Keratinocyte (primary cell): ENCODE data around the gene SFXN4. TPM values are rescaled to one million over a fixed set of nuclear protein-coding genes. Genes with fewer than 3 reads are reported as not detected.

ENCODE experiments used
- DNase-seq: peaks from one replicate; pipeline ENCODE4 v3.0.0-alpha.2; 2011; ENCODE audit warnings: low read depth, missing footprints, low spot score
- FAIRE-seq: peaks from 2 replicates; lab custom pipeline; 2011; peaks lifted over from hg19 to GRCh38; lab: Jason Lieb, UNC
- H2AFZ ChIP-seq: 2 replicates; pipeline ENCODE4 v1.6.0; 2012; ENCODE audit warnings: low read length, control low read depth, inconsistent platforms; ENCODE audit not compliant: control insufficient read depth
- H3K27ac ChIP-seq: 2 replicates; pipeline ENCODE4 v1.5.1; 2011; ENCODE audit warnings: low read length; ENCODE audit not compliant: control insufficient read depth, insufficient read depth
- H3K27me3 ChIP-seq: 3 replicates; pipeline ENCODE4 v1.6.0; 2011; ENCODE audit warnings: low read length; ENCODE audit not compliant: control insufficient read depth, insufficient read depth; ENCODE audit errors: extremely low read depth
- H3K36me3 ChIP-seq, 2 experiments: 2 replicates in 1 of 2; 3 replicates in 1 of 2; pipeline ENCODE4 v1.5.1; 2011; ENCODE audit warnings: low read length in 2 of 2, mild to moderate bottlenecking in 1 of 2; ENCODE audit not compliant: control insufficient read depth in 2 of 2, insufficient read depth in 2 of 2; ENCODE audit errors: extremely low read depth in 1 of 2
- H3K4me1 ChIP-seq: 3 replicates; pipeline ENCODE4 v1.5.1; 2011; ENCODE audit warnings: low read length; ENCODE audit not compliant: control insufficient read depth, insufficient read depth; ENCODE audit errors: extremely low read depth
- H3K4me2 ChIP-seq: 3 replicates; pipeline ENCODE4 v1.6.0; 2011; ENCODE audit warnings: low read depth, low read length; ENCODE audit not compliant: control insufficient read depth, insufficient read depth; ENCODE audit errors: extremely low read depth
- H3K4me3 ChIP-seq, 3 experiments: fragments of 200-600 bp in 1 of 3; sonication (generic) in 1 of 3; 2 replicates in 2 of 3; 3 replicates in 1 of 3; pipeline ENCODE4 v1.5.1; 2011 to 2016; ENCODE audit warnings: low read length in 3 of 3, mild to moderate bottlenecking in 3 of 3, control low read depth in 2 of 3, inconsistent platforms in 1 of 3, low read depth in 1 of 3, mixed read lengths in 1 of 3, mixed run types in 1 of 3, moderate library complexity in 1 of 3; ENCODE audit not compliant: control insufficient read depth in 2 of 3, insufficient read depth in 2 of 3; ENCODE audit errors: extremely low read depth in 1 of 3
- H3K79me2 ChIP-seq: 2 replicates; pipeline ENCODE4 v1.6.0; 2012; ENCODE audit warnings: low read length; ENCODE audit not compliant: control insufficient read depth, insufficient read depth
- H3K9ac ChIP-seq: 3 replicates; pipeline ENCODE4 v1.6.0; 2011; ENCODE audit warnings: low read length; ENCODE audit not compliant: control insufficient read depth, insufficient read depth; ENCODE audit errors: extremely low read depth
- H3K9me1 ChIP-seq: 3 replicates; pipeline ENCODE4 v1.6.0; 2011; ENCODE audit warnings: low read length; ENCODE audit not compliant: control insufficient read depth, insufficient read depth; ENCODE audit errors: extremely low read depth
- H3K9me3 ChIP-seq: 2 replicates; pipeline ENCODE4 v1.5.1; 2012; ENCODE audit warnings: low read depth, low read length; ENCODE audit not compliant: control insufficient read depth
- H4K20me1 ChIP-seq: 3 replicates; pipeline ENCODE4 v1.6.0; 2011; ENCODE audit warnings: low read length; ENCODE audit not compliant: control insufficient read depth, insufficient read depth; ENCODE audit errors: extremely low read depth
- CTCF ChIP-seq, 3 experiments: IDR thresholded peaks in 1 of 3; conservative IDR thresholded peaks in 1 of 3; optimal IDR thresholded peaks in 1 of 3; 2 replicates in 2 of 3; 3 replicates in 1 of 3; pipeline versions ENCODE3 to v1.5.1; 2011; ENCODE audit warnings: low read length in 3 of 3, mild to moderate bottlenecking in 3 of 3, moderate library complexity in 2 of 3, control low read depth in 1 of 3, inconsistent platforms in 1 of 3; ENCODE audit not compliant: insufficient read depth in 2 of 3; ENCODE audit errors: extremely low read depth in 1 of 3
- EZH2 ChIP-seq: IDR thresholded peaks from one replicate; pipeline ENCODE4 v1.6.1; 2012; ENCODE audit warnings: inconsistent platforms, mild to moderate bottlenecking, low read length, moderate library complexity
- dilution Hi-C: fragments of 300-500 bp; cut with MboI; formaldehyde crosslinking; loops from one replicate; pipeline ENCODE4 v1.7.0; 2020; ENCODE audit warnings: low sequenced_read_pairs; ENCODE audit not compliant: extremely low pct_ligation_motif_present
- polyA plus RNA-seq, 5 experiments: library from polyadenylated mRNA; depleted of rRNA in 3 of 5; stranded (reverse) in 3 of 5; stranded (forward) in 1 of 5; unstranded in 1 of 5; fragments of >200 nt; gene quantifications; 1 replicate in 1 of 5; 2 replicates in 3 of 5; 3 replicates in 1 of 5; pipeline versions ENCODE4 v1.2.1 to v1.2.3, GENCODE V29; 2011 to 2012; ENCODE audit warnings: missing spikeins in 2 of 5, low read depth in 1 of 5, low replicate concordance in 1 of 5

SFXN4 gene
- polyA plus RNA-seq, 1 donor (not counting 4 experiments of a cell fraction or from before 2014, with no cell fraction given): 27.6 TPM

- dilution Hi-C loops: no loop called here
- Histone ChIP-seq H4K20me1 (no peaks in the 10 kb centered on the region), H3K4me2 (no peak overlapping the region), H3K9me1 (no peaks in the 10 kb centered on the region), H3K27me3 (no peaks in the 10 kb centered on the region), H3K4me1 (no peaks in the 10 kb centered on the region), H3K4me3 (no peak overlapping the region), H3K79me2 (no peaks in the 10 kb centered on the region), H3K9me3 (no peaks in the 10 kb centered on the region), H3K36me3 (peaks cover 9% of the 10 kb centered on the region in 2 experiments), H3K27ac (no peak overlapping the region), H3K9ac (no peak overlapping the region), H2AFZ (no peak overlapping the region)
- TF ChIP-seq CTCF (optimal IDR thresholded peaks at IDR 0.05 in 1 of 3, IDR thresholded peaks at IDR 0.05 in 1 of 3, conservative IDR thresholded peaks at IDR 0.05 in 1 of 3; ENCODE audit: extremely low read depth in 1 of 3, insufficient read depth in 2 of 3, low read length in 3 of 3) (no peak), EZH2 (no peak)
- no peak for DNase-seq
- no peak for FAIRE-seq
Observed at GRCh38 chr10:119140603-119141245, 24.8 kb downstream of the SFXN4 start.

- Histone ChIP-seq H3K27ac (no peak overlapping the region), H3K9me1 (no peaks in the 10 kb centered on the region), H3K4me2 (no peak overlapping the region), H2AFZ (no peak overlapping the region), H3K79me2 (no peaks in the 10 kb centered on the region), H4K20me1 (no peaks in the 10 kb centered on the region), H3K4me1 (no peaks in the 10 kb centered on the region), H3K9me3 (no peaks in the 10 kb centered on the region), H3K27me3 (no peaks in the 10 kb centered on the region), H3K9ac (no peak overlapping the region), H3K4me3 (no peak overlapping the region), H3K36me3 (peaks cover 9% of the 10 kb centered on the region in 2 experiments)
- DNase-seq (no peak), FAIRE-seq (no peak)
- TF ChIP-seq EZH2 (no peak), CTCF (optimal IDR thresholded peaks at IDR 0.05 in 1 of 3, IDR thresholded peaks at IDR 0.05 in 1 of 3, conservative IDR thresholded peaks at IDR 0.05 in 1 of 3; ENCODE audit: extremely low read depth in 1 of 3, insufficient read depth in 2 of 3, low read length in 3 of 3) (peak; percentile 72 to 97 (median 86))
- dilution Hi-C loops: no loop called here
Observed at GRCh38 chr10:119139464-119140067, 25.9 kb downstream of the SFXN4 start.
